Measurements from ENCODE around the gene ATP8B3. TPM values are rescaled to one million over a fixed set of nuclear protein-coding genes. Genes with fewer than 3 reads are reported as not detected.

The ATP8B3 gene
- total RNA-seq, 1 donor from 2014 or later: 2.5 TPM

DNA sequence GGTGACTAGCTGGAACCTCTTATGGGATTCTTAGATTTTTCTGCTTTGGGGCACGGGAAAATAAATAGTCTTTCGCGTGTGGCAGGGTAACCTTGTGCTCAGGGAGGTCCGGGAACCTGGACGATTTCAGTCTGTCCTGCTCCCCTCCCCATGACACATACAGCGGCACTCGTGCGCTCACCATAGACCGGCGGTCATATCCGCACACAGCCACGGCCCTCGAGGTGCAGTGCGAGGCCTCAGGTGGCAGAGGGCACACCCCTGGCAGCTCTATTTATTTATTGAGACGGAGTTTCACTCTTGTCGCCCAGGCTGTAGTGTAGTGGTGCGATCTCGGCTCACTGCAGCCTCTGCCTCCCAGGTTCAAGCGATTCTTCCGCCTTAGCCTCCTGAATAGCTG is 55.8 kb downstream of the ATP8B3 start:
- Mint-ChIP-seq H3K4me3 (ENCODE audit: unreplicated experiment) (peak overlapping the region; percentile 83), H3K9me3 (ENCODE audit: unreplicated experiment) (peaks cover 5% of the 10 kb centered on the region), H3K27me3 (ENCODE audit: unreplicated experiment) (peaks cover 20% of the 10 kb centered on the region), H3K4me1 (ENCODE audit: low read depth, unreplicated experiment) (peaks cover 12% of the 10 kb centered on the region), H3K27ac (ENCODE audit: unreplicated experiment) (peak overlapping the region; percentile 68), H3K36me3 (ENCODE audit: unreplicated experiment) (peaks cover 5% of the 10 kb centered on the region)
- DNase-seq: no peak
- TF ChIP-seq, protein P1, sequence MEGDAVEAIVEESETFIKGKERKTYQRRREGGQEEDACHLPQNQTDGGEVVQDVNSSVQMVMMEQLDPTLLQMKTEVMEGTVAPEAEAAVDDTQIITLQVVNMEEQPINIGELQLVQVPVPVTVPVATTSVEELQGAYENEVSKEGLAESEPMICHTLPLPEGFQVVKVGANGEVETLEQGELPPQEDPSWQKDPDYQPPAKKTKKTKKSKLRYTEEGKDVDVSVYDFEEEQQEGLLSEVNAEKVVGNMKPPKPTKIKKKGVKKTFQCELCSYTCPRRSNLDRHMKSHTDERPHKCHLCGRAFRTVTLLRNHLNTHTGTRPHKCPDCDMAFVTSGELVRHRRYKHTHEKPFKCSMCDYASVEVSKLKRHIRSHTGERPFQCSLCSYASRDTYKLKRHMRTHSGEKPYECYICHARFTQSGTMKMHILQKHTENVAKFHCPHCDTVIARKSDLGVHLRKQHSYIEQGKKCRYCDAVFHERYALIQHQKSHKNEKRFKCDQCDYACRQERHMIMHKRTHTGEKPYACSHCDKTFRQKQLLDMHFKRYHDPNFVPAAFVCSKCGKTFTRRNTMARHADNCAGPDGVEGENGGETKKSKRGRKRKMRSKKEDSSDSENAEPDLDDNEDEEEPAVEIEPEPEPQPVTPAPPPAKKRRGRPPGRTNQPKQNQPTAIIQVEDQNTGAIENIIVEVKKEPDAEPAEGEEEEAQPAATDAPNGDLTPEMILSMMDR (IDR thresholded peaks at IDR 0.05; ENCODE audit: partially characterized antibody, unreplicated experiment): no peak

- Mint-ChIP-seq H3K4me3 (ENCODE audit: unreplicated experiment) (peak overlapping the region; percentile 98), H3K27me3 (ENCODE audit: unreplicated experiment) (peaks cover 16% of the 10 kb centered on the region), H3K27ac (ENCODE audit: unreplicated experiment) (peak overlapping the region; percentile 94), H3K9me3 (ENCODE audit: unreplicated experiment) (peaks cover 7% of the 10 kb centered on the region), H3K36me3 (ENCODE audit: unreplicated experiment) (peaks cover 5% of the 10 kb centered on the region), H3K4me1 (ENCODE audit: low read depth, unreplicated experiment) (peaks cover 13% of the 10 kb centered on the region)
- TF ChIP-seq, protein P1 (IDR thresholded peaks at IDR 0.05; ENCODE audit: partially characterized antibody, unreplicated experiment): no peak
- peak; percentile 87 for DNase-seq
Measured at GRCh38 chr19:1755467-1756171, 56.5 kb downstream of the ATP8B3 start.

DNA sequence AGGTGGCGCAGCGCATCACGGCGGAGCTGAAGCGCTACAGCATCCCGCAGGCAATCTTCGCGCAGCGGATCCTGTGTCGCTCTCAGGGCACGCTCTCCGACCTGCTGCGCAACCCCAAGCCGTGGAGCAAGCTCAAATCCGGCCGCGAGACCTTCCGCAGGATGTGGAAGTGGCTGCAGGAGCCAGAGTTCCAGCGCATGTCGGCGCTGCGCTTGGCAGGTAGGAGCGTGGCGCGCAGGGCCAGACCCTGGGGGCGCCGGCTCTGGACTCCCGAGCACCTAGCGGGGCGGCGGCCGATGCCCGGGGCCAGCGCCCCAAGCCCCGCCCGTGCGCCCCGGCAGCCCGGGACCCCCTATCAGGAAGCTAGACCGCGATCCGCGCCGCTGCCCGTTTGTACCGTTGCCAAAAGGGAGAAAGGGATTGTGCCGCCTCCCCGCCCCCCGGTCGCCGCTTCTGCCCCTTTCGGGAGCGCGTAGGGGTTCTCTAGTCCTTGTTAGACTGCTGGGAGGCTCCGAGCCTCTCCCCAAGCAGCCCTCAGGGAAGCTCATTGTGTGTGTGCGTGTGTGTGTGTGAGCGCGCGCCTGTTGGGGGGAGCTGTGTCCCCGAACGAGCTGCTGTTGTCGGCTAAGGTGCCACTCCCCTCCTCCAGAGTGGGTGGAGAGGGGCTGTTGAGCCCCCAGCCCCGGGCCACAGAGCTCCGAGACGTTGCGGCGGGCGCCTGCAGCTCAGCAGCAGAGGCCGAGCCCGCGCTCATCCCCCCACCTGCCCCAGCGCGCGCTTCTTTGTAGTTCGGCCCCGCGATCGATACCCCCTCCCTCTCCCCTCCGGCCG is 57.2 kb downstream of the ATP8B3 start:
- no peak for DNase-seq
- peaks cover 16% of the 10 kb centered on the region for H3K4me1 Mint-ChIP-seq (ENCODE audit: low read depth, unreplicated experiment)
- peaks cover 7% of the 10 kb centered on the region for H3K9me3 Mint-ChIP-seq (ENCODE audit: unreplicated experiment)
- H3K36me3 Mint-ChIP-seq (ENCODE audit: unreplicated experiment): peaks cover 5% of the 10 kb centered on the region
- H3K27me3 Mint-ChIP-seq (ENCODE audit: unreplicated experiment): peaks cover 15% of the 10 kb centered on the region
- peak overlapping the region; percentile 81 for H3K27ac Mint-ChIP-seq (ENCODE audit: unreplicated experiment)
- H3K4me3 Mint-ChIP-seq (ENCODE audit: unreplicated experiment): peak overlapping the region; percentile 88
- TF ChIP-seq, protein P1 (IDR thresholded peaks at IDR 0.05; ENCODE audit: partially characterized antibody, unreplicated experiment): no peak

GRCh38 chr19:1754018-1754635 is 57.9 kb downstream of the ATP8B3 start:
- TF ChIP-seq, protein P1 (IDR thresholded peaks at IDR 0.05; ENCODE audit: partially characterized antibody, unreplicated experiment): no peak
- peak overlapping the region; percentile 86 for H3K4me3 Mint-ChIP-seq (ENCODE audit: unreplicated experiment)
- H3K27me3 Mint-ChIP-seq (ENCODE audit: unreplicated experiment): peaks cover 15% of the 10 kb centered on the region
- peaks cover 5% of the 10 kb centered on the region for H3K36me3 Mint-ChIP-seq (ENCODE audit: unreplicated experiment)
- H3K9me3 Mint-ChIP-seq (ENCODE audit: unreplicated experiment): peaks cover 7% of the 10 kb centered on the region
- no peak for DNase-seq
- no peak overlapping the region for H3K27ac Mint-ChIP-seq (ENCODE audit: unreplicated experiment)
- H3K4me1 Mint-ChIP-seq (ENCODE audit: low read depth, unreplicated experiment): peaks cover 16% of the 10 kb centered on the region
